ENCODE data around the gene ZSCAN12. TPM values are rescaled to one million over a fixed set of nuclear protein-coding genes. Genes with fewer than 3 reads are reported as not detected.

The ZSCAN12 gene
- total and polyA plus RNA-seq, 4 donors: 1.4 to 17.7 (median 3.8) TPM

- H3K9ac ChIP-seq (ENCODE audit: insufficient read depth in 1 of 2, low read length in 2 of 2): no peak overlapping the region
- peaks cover 2 to 34% (median 9%) of the 10 kb centered on the region in 4 donors for H3K36me3 ChIP-seq (ENCODE audit: control insufficient read depth in 4 of 4, insufficient read depth in 4 of 4, low read length in 4 of 4)
- DNase-seq: no peak
- ATAC-seq (ENCODE audit: insufficient read depth, low FRiP score): no peak
- WGBS, 2 donors: 92 to 98% methylated on average over 2 of the region's 2 CpGs
- H3K4me3 ChIP-seq: no peak overlapping the region
- TF ChIP-seq CTCF (IDR thresholded peaks at IDR 0.05; ENCODE audit: control extremely low read depth, extremely low read depth): no peak
- peaks cover 0 to 14% (median 7%) of the 10 kb centered on the region in 5 donors for H3K4me1 ChIP-seq (ENCODE audit: control insufficient read depth in 5 of 5, insufficient read depth in 5 of 5, low read length in 5 of 5)
- H3K9me3 ChIP-seq (ENCODE audit: control insufficient read depth in 4 of 4, insufficient read depth in 3 of 4, low read length in 3 of 4): no peaks in the 10 kb centered on the region
- no peaks in the 10 kb centered on the region for H3K27me3 ChIP-seq (ENCODE audit: control insufficient read depth in 3 of 3, insufficient read depth in 3 of 3, low read length in 2 of 3)
- no peak overlapping the region for H3K27ac ChIP-seq (ENCODE audit: low read depth in 1 of 2, low read length in 1 of 2)
Observed at GRCh38 chr6:28380381-28380780, 19.2 kb downstream of the ZSCAN12 start.

- peaks cover 2 to 34% (median 9%) of the 10 kb centered on the region in 4 donors for H3K36me3 ChIP-seq (ENCODE audit: control insufficient read depth in 4 of 4, insufficient read depth in 4 of 4, low read length in 4 of 4)
- ATAC-seq (ENCODE audit: insufficient read depth, low FRiP score) (no peak), DNase-seq (no peak)
- TF ChIP-seq CTCF (IDR thresholded peaks at IDR 0.05; ENCODE audit: control extremely low read depth, extremely low read depth): no peak
- no peak overlapping the region for H3K27ac ChIP-seq (ENCODE audit: low read depth in 1 of 2, low read length in 1 of 2)
- no peaks in the 10 kb centered on the region for H3K27me3 ChIP-seq (ENCODE audit: control insufficient read depth in 3 of 3, insufficient read depth in 3 of 3, low read length in 2 of 3)
- H3K9ac ChIP-seq (ENCODE audit: insufficient read depth in 1 of 2, low read length in 2 of 2): no peak overlapping the region
- peaks cover 0 to 12% (median 7%) of the 10 kb centered on the region in 5 donors for H3K4me1 ChIP-seq (ENCODE audit: control insufficient read depth in 5 of 5, insufficient read depth in 5 of 5, low read length in 5 of 5)
- H3K9me3 ChIP-seq (ENCODE audit: control insufficient read depth in 4 of 4, insufficient read depth in 3 of 4, low read length in 3 of 4): no peaks in the 10 kb centered on the region
- no peak overlapping the region for H3K4me3 ChIP-seq
Observed at GRCh38 chr6:28378644-28379043, 20.9 kb downstream of the ZSCAN12 start.

GRCh38 chr6:28377879-28378278 lies 21.7 kb downstream of the ZSCAN12 start:
- DNase-seq: no peak
- Histone ChIP-seq H3K9me3 (ENCODE audit: control insufficient read depth in 4 of 4, insufficient read depth in 3 of 4, low read length in 3 of 4) (no peaks in the 10 kb centered on the region), H3K27me3 (ENCODE audit: control insufficient read depth in 3 of 3, insufficient read depth in 3 of 3, low read length in 2 of 3) (no peaks in the 10 kb centered on the region), H3K27ac (ENCODE audit: low read depth in 1 of 2, low read length in 1 of 2) (no peak overlapping the region), H3K4me1 (ENCODE audit: control insufficient read depth in 5 of 5, insufficient read depth in 5 of 5, low read length in 5 of 5) (peaks cover 0 to 9% (median 5%) of the 10 kb centered on the region in 5 donors), H3K4me3 (no peak overlapping the region), H3K36me3 (ENCODE audit: control insufficient read depth in 4 of 4, insufficient read depth in 4 of 4, low read length in 4 of 4) (peaks cover 2 to 34% (median 9%) of the 10 kb centered on the region in 4 donors), H3K9ac (ENCODE audit: insufficient read depth in 1 of 2, low read length in 2 of 2) (no peak overlapping the region)
- ATAC-seq (ENCODE audit: insufficient read depth, low FRiP score): no peak
- 98 to 100% methylated on average over 1 of the region's 1 CpG for WGBS, 2 donors
- no peak for TF ChIP-seq CTCF (IDR thresholded peaks at IDR 0.05; ENCODE audit: control extremely low read depth, extremely low read depth)

GRCh38 chr6:28373925-28374324 lies 25.6 kb downstream of the ZSCAN12 start:
- Histone ChIP-seq H3K4me3 (no peak overlapping the region), H3K9me3 (ENCODE audit: control insufficient read depth in 4 of 4, insufficient read depth in 3 of 4, low read length in 3 of 4) (no peaks in the 10 kb centered on the region), H3K36me3 (ENCODE audit: control insufficient read depth in 4 of 4, insufficient read depth in 4 of 4, low read length in 4 of 4) (peaks cover 0 to 10% (median 1%) of the 10 kb centered on the region in 4 donors), H3K27ac (ENCODE audit: low read depth in 1 of 2, low read length in 1 of 2) (no peak overlapping the region), H3K27me3 (ENCODE audit: control insufficient read depth in 3 of 3, insufficient read depth in 3 of 3, low read length in 2 of 3) (no peaks in the 10 kb centered on the region), H3K9ac (ENCODE audit: insufficient read depth in 1 of 2, low read length in 2 of 2) (no peak overlapping the region), H3K4me1 (ENCODE audit: control insufficient read depth in 5 of 5, insufficient read depth in 5 of 5, low read length in 5 of 5) (no peaks in the 10 kb centered on the region)
- 95 to 96% methylated on average over 1 of the region's 1 CpG for WGBS, 2 donors
- no peak for TF ChIP-seq CTCF (IDR thresholded peaks at IDR 0.05; ENCODE audit: control extremely low read depth, extremely low read depth)
- no peak for DNase-seq
- no peak for ATAC-seq (ENCODE audit: insufficient read depth, low FRiP score)
